ENCODE results near the gene PCIF1.
A peak's percentile ranks its signal among the peaks of the same experiment; 100 is the strongest.

Gene PCIF1

DNA sequence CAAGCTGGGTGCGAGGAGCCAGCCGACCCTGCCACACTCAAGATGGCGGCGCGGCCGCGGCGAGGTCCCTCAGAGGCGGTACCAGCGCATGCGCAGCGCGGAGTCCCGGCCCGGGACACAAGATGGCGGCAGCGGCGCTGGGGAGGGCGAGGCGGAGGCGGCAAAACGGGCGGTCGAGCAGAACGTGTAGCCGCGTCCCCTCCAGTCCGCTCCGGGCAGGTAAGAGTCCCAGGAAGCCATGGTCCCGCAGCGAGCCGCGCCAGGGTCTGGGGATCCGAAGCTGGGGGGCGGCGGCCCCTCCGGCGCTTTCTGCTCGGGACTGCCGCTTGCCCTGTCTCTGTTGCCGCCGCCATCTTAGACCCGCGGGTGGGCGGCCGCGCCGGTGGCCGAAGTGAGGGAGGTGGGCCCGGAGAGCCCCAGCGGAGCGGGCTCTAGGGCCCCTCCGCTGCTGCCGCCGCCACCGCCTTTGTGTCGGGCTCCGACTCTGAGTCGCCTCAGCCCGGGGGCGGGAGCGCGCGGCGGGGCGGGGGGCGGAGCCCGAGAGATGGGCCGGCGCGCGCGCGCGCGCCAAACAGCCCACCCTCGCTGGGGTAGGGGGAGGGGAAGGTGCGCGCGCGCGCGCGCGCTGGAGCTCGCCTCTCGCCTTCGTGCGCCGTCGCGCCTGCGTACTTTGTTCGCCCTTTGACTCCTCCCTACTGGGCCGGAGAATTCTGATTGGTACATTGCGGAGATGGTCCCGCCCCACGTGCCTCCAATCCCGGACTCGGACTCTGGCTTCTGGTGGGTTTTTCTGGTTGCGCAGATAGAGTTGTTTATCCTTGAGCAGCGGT, at the start of gene PCIF1 (continued):
- TF ChIP-seq ZNF24 (tag by site-specific recombination; IDR thresholded peaks at IDR 0.05) (0 out of 2 replicates have a peak, but pooled peaks have one; percentile 32), SP3 (tag by site-specific recombination; IDR thresholded peaks at IDR 0.05) (peak; percentile 99), ZBTB1 (tag by site-specific recombination; IDR thresholded peaks at IDR 0.05) (0 out of 2 replicates have a peak, but pooled peaks have one; percentile 52), GLIS2 (tag by site-specific recombination; IDR thresholded peaks at IDR 0.05) (peak; percentile 88), ZBTB7A (tag by site-specific recombination; IDR thresholded peaks at IDR 0.05; ENCODE audit: low read depth) (peak; percentile 78), ZNF146 (tag by site-specific recombination; IDR thresholded peaks at IDR 0.05) (peak; percentile 46; the same call in 1 of the 2 replicates), HOXD13 (CRISPR knock-in tag; IDR thresholded peaks at IDR 0.05; ENCODE audit: borderline replicate concordance) (no peak), ZNF169 (tag by site-specific recombination; IDR thresholded peaks at IDR 0.05) (peak; percentile 64; the same call in 1 of the 2 replicates), TRIM28 (IDR thresholded peaks at IDR 0.05; ENCODE audit: borderline replicate concordance, low read length) (no peak), ZBTB21 (tag by site-specific recombination; IDR thresholded peaks at IDR 0.05) (0 out of 2 replicates have a peak, but pooled peaks have one; percentile 8), ZNF501 (tag by site-specific recombination; IDR thresholded peaks at IDR 0.05) (peak; percentile 54), ZXDB (tag by site-specific recombination; IDR thresholded peaks at IDR 0.05) (peak; percentile 95), ZNF629 (tag by site-specific recombination; IDR thresholded peaks at IDR 0.05) (peak; percentile 81), PRDM1 (tag by site-specific recombination; IDR thresholded peaks at IDR 0.05) (no peak), KLF7 (tag by site-specific recombination; IDR thresholded peaks at IDR 0.05; ENCODE audit: borderline replicate concordance) (peak; percentile 91), ZBTB8A (tag by site-specific recombination; IDR thresholded peaks at IDR 0.05) (peak; percentile 81), ZNF138 (tag by site-specific recombination; IDR thresholded peaks at IDR 0.05; ENCODE audit: borderline replicate concordance) (no peak), ZNF837 (tag by site-specific recombination; IDR thresholded peaks at IDR 0.05) (no peak), ZNF37A (tag by site-specific recombination; IDR thresholded peaks at IDR 0.05) (peak; percentile 18; the same call in 1 of the 2 replicates), ZBTB17 (tag by site-specific recombination; IDR thresholded peaks at IDR 0.05) (peak; percentile 64), KLF9 (tag by site-specific recombination; IDR thresholded peaks at IDR 0.05; ENCODE audit: low read depth) (peak; percentile 93), REPIN1 (tag by site-specific recombination; IDR thresholded peaks at IDR 0.05; ENCODE audit: low read depth) (0 out of 2 replicates have a peak, but pooled peaks have one; percentile 38), ZNF791 (tag by site-specific recombination; IDR thresholded peaks at IDR 0.05) (no peak), YY1 (tag by site-specific recombination; IDR thresholded peaks at IDR 0.05) (peak; percentile 100), OSR2 (tag by site-specific recombination; IDR thresholded peaks at IDR 0.05) (no peak)
- TF ChIP-seq, protein P1, sequence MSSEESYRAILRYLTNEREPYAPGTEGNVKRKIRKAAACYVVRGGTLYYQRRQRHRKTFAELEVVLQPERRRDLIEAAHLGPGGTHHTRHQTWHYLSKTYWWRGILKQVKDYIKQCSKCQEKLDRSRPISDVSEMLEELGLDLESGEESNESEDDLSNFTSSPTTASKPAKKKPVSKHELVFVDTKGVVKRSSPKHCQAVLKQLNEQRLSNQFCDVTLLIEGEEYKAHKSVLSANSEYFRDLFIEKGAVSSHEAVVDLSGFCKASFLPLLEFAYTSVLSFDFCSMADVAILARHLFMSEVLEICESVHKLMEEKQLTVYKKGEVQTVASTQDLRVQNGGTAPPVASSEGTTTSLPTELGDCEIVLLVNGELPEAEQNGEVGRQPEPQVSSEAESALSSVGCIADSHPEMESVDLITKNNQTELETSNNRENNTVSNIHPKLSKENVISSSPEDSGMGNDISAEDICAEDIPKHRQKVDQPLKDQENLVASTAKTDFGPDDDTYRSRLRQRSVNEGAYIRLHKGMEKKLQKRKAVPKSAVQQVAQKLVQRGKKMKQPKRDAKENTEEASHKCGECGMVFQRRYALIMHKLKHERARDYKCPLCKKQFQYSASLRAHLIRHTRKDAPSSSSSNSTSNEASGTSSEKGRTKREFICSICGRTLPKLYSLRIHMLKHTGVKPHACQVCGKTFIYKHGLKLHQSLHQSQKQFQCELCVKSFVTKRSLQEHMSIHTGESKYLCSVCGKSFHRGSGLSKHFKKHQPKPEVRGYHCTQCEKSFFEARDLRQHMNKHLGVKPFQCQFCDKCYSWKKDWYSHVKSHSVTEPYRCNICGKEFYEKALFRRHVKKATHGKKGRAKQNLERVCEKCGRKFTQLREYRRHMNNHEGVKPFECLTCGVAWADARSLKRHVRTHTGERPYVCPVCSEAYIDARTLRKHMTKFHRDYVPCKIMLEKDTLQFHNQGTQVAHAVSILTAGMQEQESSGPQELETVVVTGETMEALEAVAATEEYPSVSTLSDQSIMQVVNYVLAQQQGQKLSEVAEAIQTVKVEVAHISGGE (tag by site-specific recombination; conservative IDR thresholded peaks at IDR 0.05; ENCODE audit: low read depth) = peak; percentile 49
- TF ChIP-seq, protein P2, sequence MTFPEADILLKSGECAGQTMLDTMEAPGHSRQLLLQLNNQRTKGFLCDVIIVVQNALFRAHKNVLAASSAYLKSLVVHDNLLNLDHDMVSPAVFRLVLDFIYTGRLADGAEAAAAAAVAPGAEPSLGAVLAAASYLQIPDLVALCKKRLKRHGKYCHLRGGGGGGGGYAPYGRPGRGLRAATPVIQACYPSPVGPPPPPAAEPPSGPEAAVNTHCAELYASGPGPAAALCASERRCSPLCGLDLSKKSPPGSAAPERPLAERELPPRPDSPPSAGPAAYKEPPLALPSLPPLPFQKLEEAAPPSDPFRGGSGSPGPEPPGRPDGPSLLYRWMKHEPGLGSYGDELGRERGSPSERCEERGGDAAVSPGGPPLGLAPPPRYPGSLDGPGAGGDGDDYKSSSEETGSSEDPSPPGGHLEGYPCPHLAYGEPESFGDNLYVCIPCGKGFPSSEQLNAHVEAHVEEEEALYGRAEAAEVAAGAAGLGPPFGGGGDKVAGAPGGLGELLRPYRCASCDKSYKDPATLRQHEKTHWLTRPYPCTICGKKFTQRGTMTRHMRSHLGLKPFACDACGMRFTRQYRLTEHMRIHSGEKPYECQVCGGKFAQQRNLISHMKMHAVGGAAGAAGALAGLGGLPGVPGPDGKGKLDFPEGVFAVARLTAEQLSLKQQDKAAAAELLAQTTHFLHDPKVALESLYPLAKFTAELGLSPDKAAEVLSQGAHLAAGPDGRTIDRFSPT (tag by site-specific recombination; IDR thresholded peaks at IDR 0.05) = peak; percentile 44; the same call in 1 of the 2 replicates
- TF ChIP-seq, protein P3, sequence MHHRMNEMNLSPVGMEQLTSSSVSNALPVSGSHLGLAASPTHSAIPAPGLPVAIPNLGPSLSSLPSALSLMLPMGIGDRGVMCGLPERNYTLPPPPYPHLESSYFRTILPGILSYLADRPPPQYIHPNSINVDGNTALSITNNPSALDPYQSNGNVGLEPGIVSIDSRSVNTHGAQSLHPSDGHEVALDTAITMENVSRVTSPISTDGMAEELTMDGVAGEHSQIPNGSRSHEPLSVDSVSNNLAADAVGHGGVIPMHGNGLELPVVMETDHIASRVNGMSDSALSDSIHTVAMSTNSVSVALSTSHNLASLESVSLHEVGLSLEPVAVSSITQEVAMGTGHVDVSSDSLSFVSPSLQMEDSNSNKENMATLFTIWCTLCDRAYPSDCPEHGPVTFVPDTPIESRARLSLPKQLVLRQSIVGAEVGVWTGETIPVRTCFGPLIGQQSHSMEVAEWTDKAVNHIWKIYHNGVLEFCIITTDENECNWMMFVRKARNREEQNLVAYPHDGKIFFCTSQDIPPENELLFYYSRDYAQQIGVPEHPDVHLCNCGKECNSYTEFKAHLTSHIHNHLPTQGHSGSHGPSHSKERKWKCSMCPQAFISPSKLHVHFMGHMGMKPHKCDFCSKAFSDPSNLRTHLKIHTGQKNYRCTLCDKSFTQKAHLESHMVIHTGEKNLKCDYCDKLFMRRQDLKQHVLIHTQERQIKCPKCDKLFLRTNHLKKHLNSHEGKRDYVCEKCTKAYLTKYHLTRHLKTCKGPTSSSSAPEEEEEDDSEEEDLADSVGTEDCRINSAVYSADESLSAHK (tag by site-specific recombination; IDR thresholded peaks at IDR 0.05) = peak; percentile 65; the same call in 1 of the 2 replicates
- TF ChIP-seq, protein P4, sequence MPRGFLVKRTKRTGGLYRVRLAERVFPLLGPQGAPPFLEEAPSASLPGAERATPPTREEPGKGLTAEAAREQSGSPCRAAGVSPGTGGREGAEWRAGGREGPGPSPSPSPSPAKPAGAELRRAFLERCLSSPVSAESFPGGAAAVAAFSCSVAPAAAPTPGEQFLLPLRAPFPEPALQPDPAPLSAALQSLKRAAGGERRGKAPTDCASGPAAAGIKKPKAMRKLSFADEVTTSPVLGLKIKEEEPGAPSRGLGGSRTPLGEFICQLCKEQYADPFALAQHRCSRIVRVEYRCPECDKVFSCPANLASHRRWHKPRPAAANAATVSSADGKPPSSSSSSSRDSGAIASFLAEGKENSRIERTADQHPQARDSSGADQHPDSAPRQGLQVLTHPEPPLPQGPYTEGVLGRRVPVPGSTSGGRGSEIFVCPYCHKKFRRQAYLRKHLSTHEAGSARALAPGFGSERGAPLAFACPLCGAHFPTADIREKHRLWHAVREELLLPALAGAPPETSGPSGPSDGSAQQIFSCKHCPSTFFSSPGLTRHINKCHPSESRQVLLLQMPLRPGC (tag by site-specific recombination; IDR thresholded peaks at IDR 0.05) = peak; percentile 58
- TF ChIP-seq, protein P5, sequence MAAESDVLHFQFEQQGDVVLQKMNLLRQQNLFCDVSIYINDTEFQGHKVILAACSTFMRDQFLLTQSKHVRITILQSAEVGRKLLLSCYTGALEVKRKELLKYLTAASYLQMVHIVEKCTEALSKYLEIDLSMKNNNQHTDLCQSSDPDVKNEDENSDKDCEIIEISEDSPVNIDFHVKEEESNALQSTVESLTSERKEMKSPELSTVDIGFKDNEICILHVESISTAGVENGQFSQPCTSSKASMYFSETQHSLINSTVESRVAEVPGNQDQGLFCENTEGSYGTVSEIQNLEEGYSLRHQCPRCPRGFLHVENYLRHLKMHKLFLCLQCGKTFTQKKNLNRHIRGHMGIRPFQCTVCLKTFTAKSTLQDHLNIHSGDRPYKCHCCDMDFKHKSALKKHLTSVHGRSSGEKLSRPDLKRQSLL (tag by site-specific recombination; IDR thresholded peaks at IDR 0.05) = peak; percentile 17; the same call in 1 of the 2 replicates

All from HEK293 (cell line).